Astrocyte of the cerebellum (primary cell): ENCODE results near the gene EXD2.

Source experiments
- DNase-seq: peaks from one replicate; pipeline ENCODE4 v3.0.0-alpha.2; 2011; ENCODE audit warnings: low read depth
- H3K4me3 ChIP-seq: 2 replicates; pipeline ENCODE4 v1.5.1; 2011; ENCODE audit warnings: mild to moderate bottlenecking, low read depth, low read length, moderate library complexity
- in situ Hi-C: cut with HindIII; loops from 2 replicates; pipeline ENCODE4 v1.10.0; 2017; ENCODE audit warnings: low sequenced_read_pairs
- TF ChIP-seq, protein P1 (sequence below): IDR thresholded peaks from 2 replicates; pipeline ENCODE4 v1.5.1; 2012; ENCODE audit warnings: low read length, low read depth, moderate library complexity, mild to moderate bottlenecking; ENCODE audit errors: missing control alignments

The EXD2 gene

GRCh38 chr14:69252851-69253250 lies 61.6 kb downstream of the EXD2 start:
- no peak for DNase-seq
- no peak overlapping the region for H3K4me3 ChIP-seq
- in situ Hi-C loops = no loop called here
- TF ChIP-seq, protein P1, sequence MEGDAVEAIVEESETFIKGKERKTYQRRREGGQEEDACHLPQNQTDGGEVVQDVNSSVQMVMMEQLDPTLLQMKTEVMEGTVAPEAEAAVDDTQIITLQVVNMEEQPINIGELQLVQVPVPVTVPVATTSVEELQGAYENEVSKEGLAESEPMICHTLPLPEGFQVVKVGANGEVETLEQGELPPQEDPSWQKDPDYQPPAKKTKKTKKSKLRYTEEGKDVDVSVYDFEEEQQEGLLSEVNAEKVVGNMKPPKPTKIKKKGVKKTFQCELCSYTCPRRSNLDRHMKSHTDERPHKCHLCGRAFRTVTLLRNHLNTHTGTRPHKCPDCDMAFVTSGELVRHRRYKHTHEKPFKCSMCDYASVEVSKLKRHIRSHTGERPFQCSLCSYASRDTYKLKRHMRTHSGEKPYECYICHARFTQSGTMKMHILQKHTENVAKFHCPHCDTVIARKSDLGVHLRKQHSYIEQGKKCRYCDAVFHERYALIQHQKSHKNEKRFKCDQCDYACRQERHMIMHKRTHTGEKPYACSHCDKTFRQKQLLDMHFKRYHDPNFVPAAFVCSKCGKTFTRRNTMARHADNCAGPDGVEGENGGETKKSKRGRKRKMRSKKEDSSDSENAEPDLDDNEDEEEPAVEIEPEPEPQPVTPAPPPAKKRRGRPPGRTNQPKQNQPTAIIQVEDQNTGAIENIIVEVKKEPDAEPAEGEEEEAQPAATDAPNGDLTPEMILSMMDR = no peak

DNA sequence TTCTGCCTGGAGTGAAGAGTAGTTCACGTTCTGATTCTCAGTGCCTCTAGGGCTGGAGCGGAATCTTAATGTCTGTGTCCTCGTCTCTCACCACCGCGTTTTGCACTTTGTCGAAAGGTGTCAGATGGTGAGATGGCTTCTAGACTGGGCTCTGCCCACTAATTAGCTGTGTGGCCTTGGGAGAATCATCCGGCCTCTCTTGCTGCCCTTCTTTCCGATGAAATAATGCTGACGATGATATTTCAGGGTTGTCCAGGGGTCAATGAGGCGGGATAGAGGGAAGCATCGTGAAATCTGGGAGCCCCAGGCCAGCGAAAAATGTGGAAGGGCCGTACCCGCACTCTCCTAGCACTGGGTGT lies 67.8 kb downstream of the EXD2 start:
- in situ Hi-C loops = no loop called here
- no peak for DNase-seq
- TF ChIP-seq, protein P1 = no peak
- peak overlapping the region; percentile 44 for H3K4me3 ChIP-seq

DNA sequence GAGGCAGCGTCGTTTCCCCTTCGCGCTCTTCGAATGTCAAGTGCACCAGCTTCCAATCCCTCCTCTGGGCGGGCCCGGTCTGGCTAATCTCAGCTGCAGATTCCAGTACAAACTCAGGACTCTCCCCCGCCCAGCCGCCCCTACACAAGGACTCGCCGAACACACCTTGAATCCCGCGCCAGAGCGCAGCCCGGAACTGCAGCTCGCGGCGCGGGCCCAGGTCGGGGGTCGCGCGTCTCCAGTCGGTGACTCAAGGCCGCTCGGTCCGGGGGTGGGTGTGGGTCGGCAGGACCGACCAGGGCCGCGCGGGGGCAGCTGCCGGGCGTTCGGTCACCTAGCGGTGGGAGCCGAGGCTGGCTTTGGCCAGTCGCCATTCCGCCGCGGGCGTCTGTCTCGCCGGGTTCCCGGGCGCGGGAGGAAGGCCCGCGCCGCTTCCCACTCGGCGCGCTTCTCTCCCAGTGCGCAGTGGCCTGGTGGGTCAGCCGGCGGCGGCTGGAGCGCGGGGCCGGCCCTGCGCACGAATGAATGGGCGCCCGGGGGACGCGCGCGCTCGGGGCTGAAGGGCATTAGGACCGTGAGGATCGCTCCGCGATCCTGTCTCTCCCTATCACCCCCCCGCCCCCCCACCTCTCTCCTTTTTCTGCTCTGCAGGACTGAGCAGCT lies 68.4 kb downstream of the EXD2 start, which contains the start of gene GALNT16:
Gene GALNT16, plus strand, starts transcription at position 632 of the 663 bp plus-strand sequence. CDS start 133 bp downstream, outside the sequence.
- H3K4me3 ChIP-seq = peak within 1 kb of the TSS; percentile 44
- TF ChIP-seq, protein P1 = peak; percentile 26
- no peak for DNase-seq
- in situ Hi-C loops = no loop called here

- H3K4me3 ChIP-seq = peak overlapping the region; percentile 44
- in situ Hi-C loops = no loop called here
- TF ChIP-seq, protein P1 = no peak
- DNase-seq = no peak
Observed at GRCh38 chr14:69260190-69260860, 69.0 kb downstream of the EXD2 start.

DNA sequence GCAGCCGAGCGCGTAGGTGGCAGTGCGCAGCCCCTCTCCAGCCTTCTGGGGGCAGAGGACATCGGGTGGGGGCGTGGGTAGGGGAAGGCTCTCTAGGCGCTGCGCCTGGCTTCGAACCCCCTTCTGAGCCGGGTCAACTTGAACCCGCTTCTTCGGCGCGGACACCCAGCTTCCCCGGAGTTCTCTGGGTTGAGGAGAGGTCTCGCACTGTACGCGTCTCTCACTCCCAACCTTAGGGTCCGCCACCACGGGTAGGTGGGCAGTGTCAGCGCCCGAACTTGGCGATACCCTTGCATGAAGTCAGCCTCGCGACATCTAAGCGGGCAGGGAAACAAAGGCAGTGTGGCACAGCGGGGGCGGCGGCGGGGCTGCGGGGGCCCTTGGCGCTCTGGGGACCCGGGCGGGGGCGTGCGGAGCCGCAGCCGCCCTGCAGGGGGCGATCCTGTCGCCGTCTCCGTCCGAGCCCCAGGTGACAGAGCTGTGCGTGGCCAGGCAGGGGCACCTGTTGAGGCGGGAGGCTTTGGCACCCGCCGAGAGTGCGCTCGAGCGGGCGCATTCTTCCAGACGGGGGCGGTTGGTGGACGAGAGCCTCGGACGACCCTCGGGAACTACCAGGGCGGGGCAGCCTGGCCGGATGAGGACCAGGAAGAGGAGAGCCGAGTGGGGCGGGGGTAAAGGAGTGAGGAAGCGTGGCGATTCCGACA lies 69.7 kb downstream of the EXD2 start:
- H3K4me3 ChIP-seq = peak overlapping the region; percentile 44
- in situ Hi-C loops = no loop called here

GRCh38 chr14:69261761-69262331 lies 70.5 kb downstream of the EXD2 start:
- H3K4me3 ChIP-seq = no peak overlapping the region
- DNase-seq = no peak
- in situ Hi-C loops = no loop called here
- TF ChIP-seq, protein P1 = no peak

More for the DNA sequence above, 69.7 kb downstream of the EXD2 start:
- DNase-seq = no peak
- TF ChIP-seq, protein P1 = peak; percentile 36
